Measurements from ENCODE around the gene LATS2.

LATS2 gene

DNA sequence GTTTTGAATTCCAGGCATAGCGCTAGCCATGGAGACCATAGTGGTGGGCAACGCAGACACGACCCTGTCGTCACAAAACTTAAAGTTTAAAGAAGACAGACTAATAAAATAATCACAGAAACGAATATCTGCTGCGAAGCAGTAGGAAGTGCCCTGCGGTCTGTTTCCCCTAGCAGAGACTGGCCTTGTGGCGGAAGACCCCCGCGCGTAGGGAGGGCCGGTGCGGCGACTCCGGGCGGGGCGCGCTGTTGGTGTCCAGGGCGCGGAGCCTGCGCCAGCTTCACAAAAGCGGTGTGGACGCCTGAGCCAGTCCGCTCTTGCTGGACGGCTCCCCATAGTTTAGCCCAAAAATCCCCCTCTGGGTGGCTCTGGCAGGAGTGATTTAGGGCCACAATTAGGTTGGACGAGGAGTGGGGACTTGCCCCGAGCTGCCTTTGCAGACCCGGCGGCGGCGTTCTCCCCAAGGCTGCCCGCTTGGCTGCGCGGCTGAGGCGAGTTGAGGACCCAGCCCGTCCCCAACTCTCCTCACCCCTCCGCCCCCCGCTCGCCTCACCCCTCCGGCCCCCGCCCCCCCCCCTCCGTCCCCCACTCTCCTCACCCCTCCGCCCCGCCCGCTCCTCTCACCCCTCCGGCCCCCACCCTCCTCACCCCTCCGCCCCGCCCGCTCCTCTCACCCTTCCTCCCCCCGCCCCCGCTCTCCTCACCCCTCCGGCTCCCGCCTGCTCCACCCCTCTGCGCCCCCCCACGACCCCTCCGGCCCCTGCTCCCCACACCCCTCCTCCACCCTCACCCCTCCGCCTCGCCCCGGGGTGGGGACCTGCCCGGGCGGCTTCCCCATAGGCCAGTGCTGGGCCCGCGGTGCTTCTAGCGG, 14.2 kb upstream of the LATS2 start:
- Histone ChIP-seq H3K36me3 (no peaks in the 10 kb centered on the region), H3K4me3 (peak overlapping the region; percentile 54 to 57), H3K9me3 (no peaks in the 10 kb centered on the region), H3K27me3 (no peaks in the 10 kb centered on the region), H3K4me1 (peaks cover 0 to 39% (median 19%) of the 10 kb centered on the region in 4 donors), H3K27ac (peak overlapping the region; percentile 65 to 67)
- TF ChIP-seq CTCF (IDR thresholded peaks at IDR 0.05) = no peak
- DNase-seq = peak in 1 of 2 donors; percentile 69
- intact Hi-C loops (cut with DNase I; ENCODE audit: low total_unique reads) = no loop called here

DNA sequence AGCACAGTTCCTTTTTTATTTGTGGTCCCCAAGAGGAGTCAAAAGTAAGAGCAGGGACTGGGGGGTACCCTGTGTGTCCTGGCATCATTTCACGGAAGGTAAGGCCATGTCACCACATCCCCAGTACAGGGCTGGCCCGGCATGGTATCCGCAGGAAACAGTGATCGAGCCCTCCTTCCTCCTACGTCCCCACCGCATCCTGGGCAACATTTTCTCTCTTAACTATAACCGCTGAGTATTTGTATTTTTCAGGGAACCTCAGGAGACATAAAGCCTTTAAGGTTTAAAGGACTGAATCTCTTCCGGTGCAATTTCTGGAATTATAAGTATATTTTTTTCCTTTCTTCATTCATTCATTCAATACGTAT, 13.6 kb upstream of the LATS2 start:
- Histone ChIP-seq H3K4me1 (peaks cover 0 to 33% (median 16%) of the 10 kb centered on the region in 4 donors), H3K36me3 (no peaks in the 10 kb centered on the region), H3K27ac (peak overlapping the region; percentile 65 to 67), H3K9me3 (no peaks in the 10 kb centered on the region), H3K4me3 (peak overlapping the region; percentile 54 to 57), H3K27me3 (no peaks in the 10 kb centered on the region)
- no peak for DNase-seq
- TF ChIP-seq CTCF (IDR thresholded peaks at IDR 0.05) = no peak
- intact Hi-C loops (cut with DNase I; ENCODE audit: low total_unique reads) = no loop called here

- H3K9me3 ChIP-seq = no peaks in the 10 kb centered on the region
- TF ChIP-seq CTCF (IDR thresholded peaks at IDR 0.05) = no peak
- no peak for DNase-seq
- intact Hi-C loops (cut with DNase I; ENCODE audit: low total_unique reads) = no loop called here
- peak overlapping the region in 1 of 2 donors; percentile 57 for H3K4me3 ChIP-seq
- no peaks in the 10 kb centered on the region for H3K27me3 ChIP-seq
- H3K27ac ChIP-seq = peak overlapping the region; percentile 65 to 67
- no peaks in the 10 kb centered on the region for H3K36me3 ChIP-seq
- peaks cover 0 to 35% (median 15%) of the 10 kb centered on the region in 4 donors for H3K4me1 ChIP-seq
These were observed 13.2 kb upstream of the LATS2 start for GRCh38 chr13:21074546-21074945.

DNA sequence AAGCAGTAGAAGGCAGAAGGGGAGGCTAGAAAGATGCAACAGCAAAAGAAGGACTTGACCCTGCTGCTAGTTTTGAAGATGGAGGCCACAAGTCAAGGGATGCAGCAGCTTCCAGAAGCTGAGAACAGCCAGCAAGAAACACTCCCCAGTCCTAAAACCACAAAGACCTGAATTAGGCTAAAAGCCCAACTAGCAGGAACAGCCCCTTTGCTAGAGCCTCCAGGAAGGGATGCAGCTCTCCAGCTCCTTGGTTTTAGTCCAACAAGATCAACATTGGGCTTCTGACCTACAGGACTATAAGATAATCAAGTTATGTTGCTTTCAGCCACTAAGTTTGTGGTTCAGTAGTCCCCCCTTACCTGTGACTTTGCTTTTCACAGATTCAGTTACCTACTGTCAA, 10.5 kb upstream of the LATS2 start:
- H3K4me1 ChIP-seq = peaks cover 0 to 30% (median 14%) of the 10 kb centered on the region in 4 donors
- DNase-seq = no peak
- H3K27ac ChIP-seq = no peak overlapping the region
- H3K4me3 ChIP-seq = no peak overlapping the region
- H3K36me3 ChIP-seq = no peaks in the 10 kb centered on the region
- H3K27me3 ChIP-seq = no peaks in the 10 kb centered on the region
- no peaks in the 10 kb centered on the region for H3K9me3 ChIP-seq
- TF ChIP-seq CTCF (IDR thresholded peaks at IDR 0.05) = no peak
- intact Hi-C loops (cut with DNase I; ENCODE audit: low total_unique reads) = no loop called here

- TF ChIP-seq CTCF (IDR thresholded peaks at IDR 0.05) = no peak
- no peak for DNase-seq
- intact Hi-C loops (cut with DNase I; ENCODE audit: low total_unique reads) = no loop called here
- Histone ChIP-seq H3K27me3 (no peaks in the 10 kb centered on the region), H3K4me1 (peaks cover 0 to 39% (median 12%) of the 10 kb centered on the region in 4 donors), H3K36me3 (no peaks in the 10 kb centered on the region), H3K9me3 (no peaks in the 10 kb centered on the region), H3K27ac (no peak overlapping the region), H3K4me3 (no peak overlapping the region)
These were observed 9.6 kb upstream of the LATS2 start for GRCh38 chr13:21071015-21071414.
